GM18511 (cell line): ENCODE results near the gene PLCXD3.

Experiments
- ATAC-seq: cut with Tn5 transposase; IDR thresholded peaks from one replicate; pipeline ENCODE4 v1.9.1; 2021; ENCODE audit warnings: mild to moderate bottlenecking, moderate library complexity; ENCODE audit not compliant: unreplicated experiment

The PLCXD3 gene

DNA sequence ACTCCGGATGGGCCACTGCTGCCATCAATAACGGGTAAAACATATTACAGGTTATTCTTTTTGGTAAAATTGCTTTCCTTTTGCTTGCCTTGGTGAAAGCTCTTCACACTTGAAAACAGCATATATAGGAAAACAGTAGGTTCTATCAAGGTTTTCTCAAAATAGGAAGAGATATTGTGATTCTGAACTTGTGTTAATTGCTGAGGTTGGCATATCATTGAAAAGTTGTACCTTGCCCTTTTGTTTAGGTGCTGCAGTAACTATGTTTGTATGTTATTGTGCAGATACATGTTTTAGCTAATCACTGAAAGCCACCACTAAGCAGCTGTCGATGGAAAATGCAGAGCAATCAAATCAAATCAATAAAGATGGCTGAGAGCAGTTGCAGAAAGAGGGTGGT, 219.1 kb downstream of the PLCXD3 start:
- no peak for ATAC-seq

DNA sequence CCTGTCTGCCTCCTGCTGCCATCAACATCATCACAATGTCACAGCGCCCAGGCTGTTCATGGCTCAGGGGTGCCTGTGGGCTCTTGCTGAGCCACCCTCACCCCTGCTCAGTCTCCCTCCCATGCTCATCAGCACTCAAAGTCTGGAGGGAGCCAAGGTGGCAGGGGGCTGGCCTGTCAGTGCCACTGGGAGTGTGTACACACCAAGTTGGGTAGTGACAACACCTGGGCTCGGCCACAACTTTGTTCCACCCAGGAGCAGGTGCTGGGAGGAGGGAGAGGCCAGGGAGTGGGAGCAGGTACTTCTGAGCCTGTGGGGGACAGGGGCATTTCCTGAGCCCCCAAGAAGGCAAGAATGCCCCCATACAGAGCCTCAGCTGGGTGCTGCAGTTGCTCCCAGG, 219.6 kb downstream of the PLCXD3 start:
- no peak for ATAC-seq

DNA sequence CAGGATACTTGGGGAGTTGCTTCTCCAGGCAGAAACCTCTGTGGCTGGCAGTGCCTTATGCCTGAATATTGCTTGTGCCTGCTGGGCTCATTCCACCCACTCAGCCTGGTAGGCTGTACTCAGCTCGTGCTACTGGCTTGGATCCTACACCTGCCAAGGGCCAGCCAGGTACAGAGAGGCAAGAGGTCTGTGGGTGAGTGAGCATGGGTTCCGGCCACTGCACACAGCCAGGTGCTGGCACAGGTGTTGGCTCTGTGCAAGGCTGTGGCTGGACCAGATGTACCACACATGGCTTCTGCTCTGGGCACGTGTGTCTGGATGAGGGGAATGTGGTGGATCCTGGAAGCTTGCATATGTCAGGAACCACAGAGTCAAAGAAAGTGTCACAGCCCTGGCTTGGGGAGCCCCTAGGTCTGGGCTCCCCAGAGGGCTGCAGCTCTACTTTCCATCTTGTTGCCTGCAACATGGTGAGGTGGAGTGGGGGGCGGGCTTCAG, 220.4 kb downstream of the PLCXD3 start:
- ATAC-seq: no peak

DNA sequence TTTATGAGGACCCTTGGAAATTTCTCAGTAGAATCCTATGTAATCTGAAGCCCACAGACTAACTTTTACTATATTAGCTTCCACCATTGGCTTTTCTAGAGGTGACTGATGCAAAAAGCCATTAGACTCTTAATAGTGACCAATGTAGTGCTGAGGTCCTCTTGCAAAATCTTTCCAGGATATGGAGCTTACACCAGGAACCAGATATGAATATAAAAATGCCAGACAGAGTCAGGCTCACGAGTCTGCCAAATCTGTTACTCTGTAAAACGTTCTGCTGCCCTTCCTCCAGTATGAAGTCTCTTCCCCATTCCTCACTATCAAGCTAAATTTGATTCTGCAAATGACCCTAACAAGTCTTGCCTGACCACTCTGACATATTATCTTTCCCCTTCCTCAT, 223.7 kb downstream of the PLCXD3 start:
- no peak for ATAC-seq

DNA sequence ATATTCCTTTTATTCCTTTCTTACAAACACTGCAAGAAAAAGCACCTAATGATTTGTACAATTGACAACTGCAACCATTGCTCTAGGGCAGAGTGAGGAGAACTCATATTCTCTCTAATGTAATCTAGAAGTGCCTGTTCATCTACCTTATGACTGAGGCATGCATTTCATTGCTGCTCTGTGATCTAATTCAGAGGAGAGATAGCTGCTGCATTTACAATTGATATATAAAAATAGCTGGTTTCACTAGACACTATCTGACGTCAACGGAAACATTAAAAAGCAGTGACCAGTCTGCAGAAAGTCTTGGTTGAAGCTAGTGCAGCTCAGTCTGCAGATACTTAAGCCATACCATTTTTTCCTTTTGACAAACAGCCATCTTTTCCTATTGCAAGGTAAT, 224.2 kb downstream of the PLCXD3 start:
- ATAC-seq: no peak

DNA sequence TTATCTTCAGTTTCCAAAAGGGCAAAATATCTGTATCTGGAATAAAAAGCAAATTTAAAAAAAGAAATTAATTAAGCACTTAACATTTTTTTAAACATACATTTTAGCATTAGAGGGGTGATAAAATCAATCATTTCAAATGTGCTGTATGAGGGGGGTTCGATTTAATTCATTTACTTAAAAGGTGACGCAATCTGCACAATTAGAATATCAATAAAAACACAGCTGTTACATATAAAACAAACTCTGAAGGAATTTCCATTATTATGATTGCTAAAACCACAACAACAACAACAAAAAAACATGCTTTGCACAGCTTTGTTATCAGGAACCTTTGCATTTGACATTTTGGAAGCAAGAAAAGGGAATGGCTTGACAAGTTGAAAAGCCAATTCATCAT, 225.5 kb downstream of the PLCXD3 start:
- no peak for ATAC-seq

DNA sequence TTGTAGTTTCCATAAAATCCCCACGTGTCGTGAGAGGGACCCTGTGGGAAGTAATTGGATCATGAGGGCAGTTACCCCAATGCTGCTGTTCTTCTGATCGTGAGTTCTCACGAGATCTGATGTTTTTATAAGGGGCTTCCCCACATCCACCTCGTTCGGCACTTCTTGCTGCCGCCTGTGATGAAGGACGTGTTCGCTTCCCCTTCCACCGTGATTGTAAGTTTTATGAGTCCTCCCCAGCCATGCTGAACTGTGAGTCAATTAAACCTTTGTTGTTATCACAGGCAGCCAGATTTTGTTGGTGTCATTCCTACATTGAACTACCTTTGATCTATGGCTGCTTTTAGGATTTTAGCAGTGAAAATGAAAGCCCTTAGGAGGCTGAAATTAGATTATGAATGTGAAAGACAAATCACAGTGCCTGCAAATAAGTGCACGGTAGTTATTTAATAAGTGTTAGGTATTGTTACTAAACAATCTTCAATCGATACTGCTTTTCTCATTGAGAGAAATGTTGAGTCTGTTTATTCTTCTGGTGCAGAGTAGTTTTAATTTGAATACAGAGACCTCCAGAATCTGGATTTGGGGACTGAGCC, 229.1 kb downstream of the PLCXD3 start:
- ATAC-seq: peak; percentile 52

DNA sequence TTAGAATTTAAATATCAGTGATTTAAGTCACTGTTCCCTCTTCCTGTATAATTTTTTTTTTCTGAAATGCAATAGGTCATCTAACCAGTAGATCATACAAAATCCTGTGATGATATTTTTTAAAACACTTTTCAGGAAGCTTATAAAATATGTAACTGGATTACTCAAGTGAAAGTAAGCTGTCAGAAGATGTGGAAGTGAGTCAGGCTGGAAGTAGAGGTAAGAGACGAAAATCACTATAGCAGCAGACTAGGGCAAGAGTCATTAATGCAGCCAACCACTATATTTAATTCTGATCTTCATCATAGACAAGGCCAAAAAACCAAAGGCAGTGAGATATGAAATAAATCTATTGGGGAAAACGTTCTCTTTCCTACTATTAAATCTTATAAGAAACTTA, 231.4 kb downstream of the PLCXD3 start:
- ATAC-seq: no peak

DNA sequence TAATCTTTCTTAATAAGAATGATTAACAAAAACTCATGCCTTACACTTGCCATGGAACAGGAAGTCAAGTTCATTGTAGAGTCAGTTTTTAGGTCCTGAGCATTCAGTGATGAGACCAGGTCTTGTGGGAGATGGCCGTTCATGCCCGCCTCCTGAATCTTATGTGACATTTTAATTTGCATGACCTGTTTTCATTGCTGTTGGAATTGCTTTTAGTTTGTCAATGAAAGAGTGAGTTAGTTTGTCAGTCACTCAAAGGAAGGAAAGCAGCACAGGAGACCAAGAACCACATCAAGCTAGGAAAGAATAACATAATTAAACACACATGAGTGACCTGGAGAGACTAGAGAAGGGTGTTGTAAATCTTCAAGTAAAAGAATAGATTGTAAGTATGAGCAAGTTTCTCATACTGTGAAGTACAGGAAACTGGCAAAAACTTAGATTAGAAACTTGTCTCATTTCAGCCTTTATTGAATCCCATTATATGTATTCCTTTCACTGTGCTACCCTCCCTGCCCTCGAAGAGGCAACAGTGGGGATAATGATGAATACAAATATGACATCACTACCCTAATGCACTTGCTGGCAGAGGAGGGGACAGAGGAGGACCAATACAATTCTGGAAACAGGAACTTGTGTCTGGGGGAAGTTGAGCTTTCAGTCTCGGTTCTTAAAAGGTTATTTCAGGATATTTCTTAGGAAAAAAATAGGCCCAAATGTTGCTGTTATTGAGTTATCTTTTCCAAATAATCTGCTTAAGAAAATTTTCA, 232.7 kb downstream of the PLCXD3 start:
- ATAC-seq: no peak

DNA sequence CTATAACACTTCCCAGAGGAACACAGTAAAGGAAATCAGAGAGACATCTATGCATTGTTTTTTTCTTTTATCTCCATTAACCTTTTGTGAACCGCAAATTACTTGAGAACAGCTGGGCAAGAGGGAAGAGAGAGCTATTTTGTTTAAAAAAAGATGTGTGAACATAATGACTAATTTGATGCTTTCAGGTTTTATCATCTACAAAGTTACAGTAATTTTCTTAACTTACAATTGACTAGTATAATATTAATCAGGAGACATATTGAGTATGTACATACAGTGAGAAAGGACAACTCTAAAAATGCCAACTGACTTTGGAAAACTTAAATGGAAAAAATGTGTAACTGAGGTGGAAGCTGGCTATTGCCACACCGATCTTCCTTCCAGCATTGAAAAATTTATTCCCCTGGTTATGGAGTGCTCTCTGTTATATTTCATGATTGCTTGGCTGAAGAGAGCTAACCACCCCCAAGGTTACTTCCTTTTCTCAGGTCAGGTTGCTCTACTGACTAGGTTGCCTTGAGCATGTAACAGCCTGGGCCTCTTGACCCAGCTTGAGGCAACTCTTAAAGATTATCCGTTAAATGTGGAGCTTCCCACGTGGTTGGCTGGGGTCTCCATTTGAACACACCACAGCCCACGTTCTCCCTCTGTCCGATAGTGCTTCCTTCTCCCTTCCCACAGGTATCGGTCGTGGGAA, 234.4 kb downstream of the PLCXD3 start:
- ATAC-seq: peak; percentile 85

DNA sequence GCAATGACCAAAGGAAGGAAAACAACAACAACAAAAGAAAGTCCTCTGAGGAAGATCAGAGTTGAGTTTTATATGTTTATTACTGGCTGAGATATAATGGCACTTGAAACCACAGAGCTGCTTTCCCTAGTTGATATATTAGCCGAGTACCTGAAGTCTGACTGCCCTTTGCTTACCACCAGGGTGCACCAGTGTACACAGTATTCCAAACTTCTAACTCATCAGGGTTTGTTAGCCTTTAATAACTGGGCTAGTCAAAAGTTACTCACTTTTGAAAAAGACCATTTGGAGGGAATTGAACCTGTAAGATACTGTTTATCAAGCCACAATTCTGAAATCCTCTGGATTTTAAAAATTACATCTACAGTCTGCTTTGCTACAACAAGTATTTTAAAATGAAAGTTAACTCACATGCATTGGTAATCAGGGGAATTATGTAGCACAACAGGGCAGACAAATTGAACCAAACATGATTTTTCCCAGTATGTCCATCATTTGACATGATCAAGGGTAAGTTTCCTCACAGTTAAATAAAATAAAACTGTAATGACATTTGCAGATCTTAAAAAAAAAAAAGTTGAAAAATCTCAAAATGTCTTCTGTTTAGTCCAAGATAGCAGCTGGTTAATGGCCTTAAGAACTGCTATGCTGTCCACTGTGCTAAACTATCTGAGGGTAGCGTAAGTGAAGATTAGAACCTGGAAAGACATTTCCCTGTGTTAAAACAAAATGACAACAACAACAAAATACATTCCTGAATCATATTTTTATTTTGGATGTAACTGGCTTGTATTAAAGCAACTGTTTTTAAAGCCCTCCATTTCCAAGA, 239.8 kb downstream of the PLCXD3 start:
- ATAC-seq: peak; percentile 95

DNA sequence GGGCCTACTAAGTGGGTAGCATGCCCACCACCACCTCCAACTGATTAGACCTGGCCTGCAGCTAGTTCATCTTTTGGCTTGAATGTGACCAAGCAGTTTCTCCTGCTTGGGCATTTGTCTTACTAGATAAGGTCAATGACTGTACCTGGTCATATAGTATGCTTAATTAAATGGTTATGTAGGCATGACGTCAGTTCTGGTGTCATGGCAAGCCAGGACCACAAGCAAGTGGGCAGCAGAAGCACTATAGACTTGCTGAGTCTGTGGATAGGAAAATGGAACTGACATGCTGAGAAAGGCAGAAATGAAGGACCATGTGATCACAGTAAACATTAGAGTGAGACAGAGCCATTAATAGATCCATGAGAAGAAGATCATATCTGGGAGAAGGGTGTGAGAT, 241.5 kb downstream of the PLCXD3 start:
- ATAC-seq: no peak

DNA sequence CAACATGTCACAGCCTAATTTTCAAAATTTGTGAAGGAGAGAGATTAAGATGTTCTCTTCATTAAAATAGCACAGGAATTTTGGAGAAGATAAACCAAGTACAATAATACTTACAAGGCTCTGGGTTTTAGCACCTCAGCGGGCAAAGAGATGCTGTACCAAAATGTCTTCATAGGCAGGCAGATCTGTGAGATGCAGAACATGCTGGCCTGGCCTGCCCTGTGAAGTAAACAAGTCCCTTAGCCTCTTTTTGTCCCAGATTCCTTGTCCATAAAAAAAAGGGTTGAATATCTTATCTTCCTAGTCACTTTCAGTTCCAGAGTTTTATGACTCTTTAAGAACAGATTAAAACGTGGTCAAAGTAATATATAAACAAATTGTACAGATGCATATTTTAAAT, 244.0 kb downstream of the PLCXD3 start:
- ATAC-seq: no peak

DNA sequence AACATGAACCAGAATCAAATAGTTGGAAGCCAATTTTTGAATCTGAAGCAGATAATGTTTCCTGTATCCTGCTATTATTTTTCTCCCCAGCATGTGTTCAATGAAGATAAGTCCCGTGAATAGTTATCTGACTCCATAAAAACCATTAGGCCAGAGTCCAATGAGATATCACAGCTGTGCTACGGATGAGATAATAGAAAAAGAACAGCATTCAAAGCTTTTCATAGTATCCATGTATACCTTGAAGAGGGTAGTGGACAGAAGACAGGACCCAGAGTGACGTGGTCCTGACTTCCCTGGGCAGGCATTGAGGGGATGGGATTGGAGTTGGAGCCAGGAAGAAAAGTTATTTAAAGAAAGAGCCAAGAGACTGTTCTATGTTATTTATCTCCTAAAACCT, 246.4 kb downstream of the PLCXD3 start:
- ATAC-seq: no peak

DNA sequence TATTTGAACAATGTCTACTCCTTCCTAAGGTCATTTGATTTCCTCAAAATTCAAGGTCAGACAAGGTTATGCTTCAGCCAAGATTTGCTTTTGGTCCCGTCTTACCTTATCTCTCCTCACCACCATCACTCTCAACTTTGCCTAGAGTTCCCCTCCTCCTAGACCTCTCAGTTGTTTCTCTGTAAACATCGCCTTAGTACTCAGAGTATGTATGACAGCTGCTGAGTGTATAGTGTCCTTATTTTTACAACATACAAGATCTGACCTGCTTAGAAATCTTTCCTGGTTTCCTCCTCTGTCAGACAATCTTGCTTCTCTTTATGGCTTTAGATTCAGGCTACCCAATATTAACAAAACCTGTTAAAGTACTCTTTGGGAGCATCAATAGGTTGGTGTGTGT, 247.1 kb downstream of the PLCXD3 start:
- no peak for ATAC-seq
